ENCODE results near the gene AOC2.

The AOC2 gene

DNA sequence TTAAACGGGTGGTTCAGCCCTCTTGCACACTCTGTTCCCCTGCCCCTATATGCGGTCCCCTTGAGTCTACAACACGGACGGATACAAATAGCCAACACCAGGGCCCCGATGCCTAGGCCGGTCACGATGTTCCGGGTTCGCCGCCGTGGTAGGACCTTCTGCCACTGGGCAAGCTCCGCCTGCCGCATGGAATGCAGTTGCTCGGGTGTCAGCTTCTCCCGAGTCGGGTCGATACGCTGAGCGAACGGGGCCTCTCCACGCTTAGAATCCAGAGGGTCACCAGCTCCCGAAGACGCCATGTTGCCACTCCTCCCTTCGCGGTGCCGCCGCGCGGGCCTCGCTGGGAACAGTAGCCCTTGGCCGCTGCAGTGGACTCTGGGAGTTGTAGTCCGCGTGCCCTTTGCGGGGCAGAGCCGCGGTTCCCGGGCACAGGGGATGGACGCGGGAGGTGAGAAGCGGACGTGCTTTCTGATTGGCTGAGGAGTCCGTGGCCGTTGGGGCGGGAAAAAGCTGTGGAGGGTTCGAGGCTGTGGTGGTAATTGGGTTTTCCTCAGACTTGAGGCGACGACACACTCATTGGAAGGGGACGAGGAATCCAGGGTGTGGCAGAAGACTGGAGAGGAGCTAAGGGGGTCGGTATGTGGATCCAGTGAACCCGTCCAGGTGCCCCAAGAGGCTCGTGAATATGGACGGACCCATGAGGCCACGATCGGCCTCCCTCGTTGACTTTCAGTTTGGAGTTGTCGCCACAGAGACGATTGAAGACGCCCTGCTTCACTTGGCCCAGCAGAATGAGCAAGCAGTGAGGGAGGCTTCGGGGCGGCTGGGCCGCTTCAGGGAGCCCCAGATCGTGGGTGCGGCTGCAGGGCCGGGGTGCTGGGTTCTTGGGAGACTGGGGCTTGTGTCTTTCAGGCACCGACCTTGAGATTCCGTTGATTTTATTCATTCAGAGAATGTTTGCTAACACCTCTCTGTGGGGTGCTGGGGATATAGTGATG is 45.7 kb upstream of the AOC2 start, which contains the start of the genes CNTD1 and COA3:
TSS of gene CNTD1 (plus strand) at position 479 of the 998 bp plus-strand sequence. CDS start at position 686, 207 bp downstream.
TSS of gene COA3 (minus strand) at position 322 of the 998 bp plus-strand sequence. CDS start at position 299, 23 bp downstream.
- H3K27ac ChIP-seq: peak within 1 kb of the TSS; percentile 93
- no peak for TF ChIP-seq ZFX (IDR thresholded peaks at IDR 0.05; ENCODE audit: borderline replicate concordance)
- TF ChIP-seq, protein P1, sequence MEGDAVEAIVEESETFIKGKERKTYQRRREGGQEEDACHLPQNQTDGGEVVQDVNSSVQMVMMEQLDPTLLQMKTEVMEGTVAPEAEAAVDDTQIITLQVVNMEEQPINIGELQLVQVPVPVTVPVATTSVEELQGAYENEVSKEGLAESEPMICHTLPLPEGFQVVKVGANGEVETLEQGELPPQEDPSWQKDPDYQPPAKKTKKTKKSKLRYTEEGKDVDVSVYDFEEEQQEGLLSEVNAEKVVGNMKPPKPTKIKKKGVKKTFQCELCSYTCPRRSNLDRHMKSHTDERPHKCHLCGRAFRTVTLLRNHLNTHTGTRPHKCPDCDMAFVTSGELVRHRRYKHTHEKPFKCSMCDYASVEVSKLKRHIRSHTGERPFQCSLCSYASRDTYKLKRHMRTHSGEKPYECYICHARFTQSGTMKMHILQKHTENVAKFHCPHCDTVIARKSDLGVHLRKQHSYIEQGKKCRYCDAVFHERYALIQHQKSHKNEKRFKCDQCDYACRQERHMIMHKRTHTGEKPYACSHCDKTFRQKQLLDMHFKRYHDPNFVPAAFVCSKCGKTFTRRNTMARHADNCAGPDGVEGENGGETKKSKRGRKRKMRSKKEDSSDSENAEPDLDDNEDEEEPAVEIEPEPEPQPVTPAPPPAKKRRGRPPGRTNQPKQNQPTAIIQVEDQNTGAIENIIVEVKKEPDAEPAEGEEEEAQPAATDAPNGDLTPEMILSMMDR (IDR thresholded peaks at IDR 0.05): no peak

DNA sequence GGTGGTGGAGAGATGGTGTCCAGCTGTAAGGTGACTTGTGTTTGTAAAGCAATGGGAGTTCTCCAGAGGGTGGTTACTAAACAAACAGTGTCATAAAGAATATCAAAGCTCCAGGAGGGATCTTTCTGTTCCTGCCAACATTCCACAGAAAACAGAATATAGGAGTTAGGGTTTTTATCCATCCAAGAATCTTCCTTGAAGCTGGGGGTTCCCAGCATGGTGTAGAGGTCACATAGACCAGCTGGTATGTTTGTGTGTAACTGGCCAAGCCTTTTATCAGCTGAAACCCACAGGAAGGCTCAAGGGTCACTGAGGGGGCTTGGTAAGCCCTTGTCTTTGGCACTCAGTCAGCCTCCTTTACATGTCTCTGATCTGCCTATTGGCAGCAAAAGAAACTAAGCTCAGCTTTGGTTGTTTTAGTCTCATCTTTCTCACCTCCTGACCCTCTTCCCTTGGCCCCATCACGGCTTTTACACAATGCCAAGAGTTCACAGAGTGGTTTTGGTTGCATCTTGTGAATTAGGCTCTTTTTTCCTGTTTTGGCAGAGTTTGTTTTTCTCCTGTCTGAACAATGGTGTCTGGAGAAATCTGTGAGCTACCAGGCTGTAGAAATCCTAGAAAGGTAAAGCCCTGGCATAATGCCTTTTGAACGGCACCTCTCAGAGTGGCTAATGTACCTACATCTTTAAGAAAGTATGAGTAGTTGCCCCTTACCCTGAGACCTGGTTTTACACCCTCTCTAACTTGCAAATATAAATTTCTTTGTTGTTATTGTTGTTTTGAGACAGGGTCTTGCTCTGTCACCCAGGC is 41.1 kb upstream of the AOC2 start:
- TF ChIP-seq, protein P1 (IDR thresholded peaks at IDR 0.05): no peak
- no peak for TF ChIP-seq ZFX (IDR thresholded peaks at IDR 0.05; ENCODE audit: borderline replicate concordance)
- H3K27ac ChIP-seq: peak overlapping the region; percentile 98

DNA sequence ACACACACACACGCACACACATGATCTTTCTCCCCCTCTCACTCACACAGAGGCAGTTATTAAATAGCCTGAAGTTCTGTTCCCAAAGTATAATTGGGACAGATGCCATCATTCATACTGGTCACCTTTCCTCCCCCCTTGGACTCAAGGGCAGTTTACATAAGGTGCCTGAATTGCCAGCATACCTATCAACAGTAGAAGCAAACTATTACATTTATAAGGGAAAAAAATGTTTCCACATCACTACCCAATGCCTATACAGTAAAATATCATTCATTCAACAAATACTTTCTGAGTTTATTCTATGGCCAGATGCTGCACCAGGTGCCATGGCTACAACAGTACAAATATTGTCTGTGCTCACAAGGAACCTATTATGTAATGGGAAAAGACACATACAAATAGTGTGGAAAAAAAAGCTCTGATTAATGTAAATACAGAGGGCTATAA is 39.4 kb upstream of the AOC2 start:
- no peak for TF ChIP-seq ZFX (IDR thresholded peaks at IDR 0.05; ENCODE audit: borderline replicate concordance)
- TF ChIP-seq, protein P1 (IDR thresholded peaks at IDR 0.05): no peak
- H3K27ac ChIP-seq: peak overlapping the region; percentile 98

DNA sequence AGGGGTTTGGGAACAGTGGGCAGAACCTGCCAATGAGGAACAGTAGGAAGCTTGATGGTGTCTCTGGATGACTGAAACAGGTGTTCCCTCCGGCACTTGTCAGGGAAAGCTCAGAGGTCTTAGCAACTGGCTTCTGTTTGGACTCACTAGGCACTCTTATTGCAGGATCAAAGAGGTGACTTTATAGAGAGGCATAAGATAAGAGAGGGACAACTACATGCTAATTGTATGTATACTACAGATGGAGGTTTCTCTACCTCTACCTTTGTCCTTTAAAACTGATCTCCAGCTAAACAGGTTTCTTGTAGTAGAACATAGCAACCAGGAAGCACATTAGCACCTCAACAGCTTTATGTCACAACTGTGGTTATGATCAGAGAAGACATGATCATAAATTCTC is 38.1 kb upstream of the AOC2 start:
- peak overlapping the region; percentile 98 for H3K27ac ChIP-seq
- TF ChIP-seq, protein P1 (IDR thresholded peaks at IDR 0.05): no peak
- no peak for TF ChIP-seq ZFX (IDR thresholded peaks at IDR 0.05; ENCODE audit: borderline replicate concordance)

DNA sequence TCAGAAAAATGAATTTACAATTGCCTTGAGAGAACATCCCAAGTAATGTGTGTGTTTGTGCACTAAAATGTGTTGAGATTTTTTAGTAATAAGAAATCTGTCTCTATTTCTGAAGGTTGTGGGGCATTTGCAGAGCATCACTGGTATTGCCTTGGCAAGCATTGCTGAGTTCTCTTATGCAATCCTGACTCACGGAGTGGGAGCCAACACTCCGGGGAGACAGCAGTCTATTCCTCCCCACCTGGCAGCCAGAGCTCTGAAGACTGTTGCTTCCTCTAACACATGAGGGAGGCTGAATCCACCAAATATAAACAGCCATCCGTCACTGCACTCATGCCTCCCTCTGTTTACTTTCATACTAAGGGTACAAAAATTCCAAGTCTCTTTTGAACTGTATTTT is 35.1 kb upstream of the AOC2 start:
- TF ChIP-seq ZFX (IDR thresholded peaks at IDR 0.05; ENCODE audit: borderline replicate concordance): no peak
- TF ChIP-seq, protein P1 (IDR thresholded peaks at IDR 0.05): no peak
- H3K27ac ChIP-seq: no peak overlapping the region

DNA sequence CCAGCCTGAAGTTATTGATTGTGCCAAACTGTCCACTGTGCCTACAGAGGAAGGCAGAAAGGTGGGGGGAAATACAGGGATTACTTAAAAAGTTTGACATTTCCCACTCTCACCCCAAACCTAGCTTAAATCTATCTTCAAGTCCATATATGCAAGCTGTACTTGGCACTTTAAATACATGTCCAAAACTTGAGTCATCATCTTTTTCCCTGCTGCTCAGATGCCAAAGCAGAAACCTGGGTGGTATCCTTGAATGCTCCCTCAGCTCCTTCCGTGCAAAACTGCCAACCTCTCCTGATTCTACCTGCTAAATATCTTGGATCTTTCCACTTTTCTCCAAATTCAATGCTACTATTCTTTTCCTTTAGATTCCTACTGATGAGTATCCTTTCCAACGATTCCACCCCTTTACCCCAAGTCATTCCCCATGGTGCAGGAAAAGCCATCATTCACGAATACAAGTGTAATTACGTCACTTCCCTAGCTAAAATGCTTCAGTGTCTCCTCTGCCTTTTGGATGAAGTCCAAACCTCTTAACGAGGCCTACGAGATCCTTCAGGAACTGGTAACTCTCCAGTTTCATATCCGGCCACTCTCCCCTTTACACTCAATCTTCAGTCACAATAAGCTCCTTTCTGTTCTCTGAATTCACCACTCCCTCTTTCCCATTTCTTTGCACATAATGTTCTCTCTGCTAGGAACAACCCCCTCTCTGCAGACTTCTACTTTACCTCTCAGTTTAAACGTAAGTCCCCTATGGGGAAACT is 29.6 kb upstream of the AOC2 start:
- no peak for TF ChIP-seq ZFX (IDR thresholded peaks at IDR 0.05; ENCODE audit: borderline replicate concordance)
- TF ChIP-seq, protein P1 (IDR thresholded peaks at IDR 0.05): no peak
- H3K27ac ChIP-seq: no peak overlapping the region
